ENCODE measurements around the gene ADD2. TPM values are rescaled to one million over a fixed set of nuclear protein-coding genes. Genes with fewer than 3 reads are reported as not detected.
A peak's percentile ranks its signal among the peaks of the same experiment; 100 is the strongest.

Gene ADD2
- total RNA-seq, 2 experiments from 2014 or later = 0.45 to 1.2 TPM

DNA sequence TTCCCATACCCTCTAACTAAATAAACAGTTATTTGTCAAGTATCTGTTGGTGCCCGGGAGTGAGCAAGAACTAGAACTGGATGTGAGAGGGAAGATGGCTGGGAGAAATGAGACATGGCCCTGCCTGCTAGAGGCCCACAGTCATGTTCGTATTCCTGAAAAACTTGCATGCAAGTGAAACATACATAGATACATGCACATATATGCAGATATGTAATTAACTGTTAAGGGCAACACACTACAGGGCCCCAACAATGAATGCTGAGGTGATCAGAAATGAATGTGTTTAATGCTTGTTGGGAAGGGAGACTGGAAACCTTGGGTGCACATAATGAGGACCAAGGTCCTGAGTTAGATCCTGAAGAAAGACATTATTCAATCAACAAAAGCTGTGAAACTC lies 49.8 kb downstream of the ADD2 start:
- Mint-ChIP-seq H3K27ac (no peak overlapping the region), H3K4me3 (no peak overlapping the region), H3K27me3 (peaks cover 3% of the 10 kb centered on the region), H3K4me1 (no peaks in the 10 kb centered on the region), H3K9me3 (ENCODE audit: low read depth) (no peaks in the 10 kb centered on the region), H3K36me3 (no peaks in the 10 kb centered on the region)
- CTCF ChIA-PET = interaction anchor here (0.8 kb wide), 1 partner anchor 10 kb away, joined by 3 read pairs; no protein-coding TSS in a partner anchor
- DNase-seq = peak; percentile 11
- ATAC-seq = no peak

DNA sequence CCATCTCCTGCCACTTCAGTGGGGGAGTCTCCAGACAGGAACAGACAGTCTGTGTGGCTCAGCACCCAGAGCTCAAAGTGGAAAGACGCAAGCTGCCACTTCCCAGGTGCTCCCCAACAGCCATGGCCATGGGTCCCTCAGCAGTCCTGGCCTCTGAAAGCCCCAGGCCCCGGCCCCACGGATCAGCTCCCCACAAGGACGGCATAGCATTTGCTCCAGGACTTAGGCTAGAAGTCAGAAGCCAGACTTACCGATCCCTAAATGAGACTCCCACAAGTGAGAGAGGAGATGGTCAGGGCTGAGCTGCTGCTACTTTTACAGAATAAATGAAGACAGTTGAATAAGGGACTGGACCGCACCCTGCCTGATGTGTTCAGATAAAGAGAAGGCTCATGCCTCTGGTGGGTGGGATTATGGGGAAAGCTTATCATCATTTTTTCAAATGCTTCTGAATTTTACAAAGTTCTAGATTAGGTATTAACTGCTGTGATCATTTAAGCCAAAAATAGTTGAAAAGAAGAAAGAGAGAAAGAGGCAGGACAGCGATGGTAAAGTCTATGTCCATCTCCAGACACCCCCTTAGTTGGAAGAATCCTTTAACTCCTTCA lies 50.5 kb downstream of the ADD2 start:
- H3K4me3 Mint-ChIP-seq = no peak overlapping the region
- DNase-seq = peak; percentile 14
- no peaks in the 10 kb centered on the region for H3K36me3 Mint-ChIP-seq
- no peak overlapping the region for H3K27ac Mint-ChIP-seq
- H3K9me3 Mint-ChIP-seq (ENCODE audit: low read depth) = no peaks in the 10 kb centered on the region
- CTCF ChIA-PET = no interaction called here
- H3K4me1 Mint-ChIP-seq = no peaks in the 10 kb centered on the region
- ATAC-seq = no peak
- H3K27me3 Mint-ChIP-seq = peaks cover 3% of the 10 kb centered on the region

DNA sequence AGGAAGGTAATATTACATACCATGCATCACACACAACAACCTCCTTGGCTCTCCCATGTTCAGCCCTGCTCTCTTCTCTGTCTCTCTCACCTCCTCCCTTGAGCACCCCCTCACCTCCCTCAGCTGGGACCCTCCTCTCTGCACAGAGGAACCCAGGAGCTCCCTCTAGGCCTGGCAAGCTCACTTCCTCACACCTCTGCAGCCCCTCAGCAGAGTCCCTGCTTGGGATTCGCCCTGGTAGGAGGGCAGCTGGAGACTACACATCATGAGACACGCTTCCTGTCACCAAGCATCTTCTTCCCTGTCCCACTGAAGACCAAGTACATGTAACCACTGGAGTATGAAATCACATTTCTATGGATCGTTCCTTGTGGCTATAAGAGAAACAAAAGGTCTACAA lies 51.0 kb downstream of the ADD2 start:
- CTCF ChIA-PET = no interaction called here
- ATAC-seq (no peak), DNase-seq (no peak)
- no peaks in the 10 kb centered on the region for H3K36me3 Mint-ChIP-seq
- peaks cover 3% of the 10 kb centered on the region for H3K27me3 Mint-ChIP-seq
- no peak overlapping the region for H3K27ac Mint-ChIP-seq
- H3K4me1 Mint-ChIP-seq = no peaks in the 10 kb centered on the region
- H3K4me3 Mint-ChIP-seq = no peak overlapping the region
- H3K9me3 Mint-ChIP-seq (ENCODE audit: low read depth) = no peaks in the 10 kb centered on the region

DNA sequence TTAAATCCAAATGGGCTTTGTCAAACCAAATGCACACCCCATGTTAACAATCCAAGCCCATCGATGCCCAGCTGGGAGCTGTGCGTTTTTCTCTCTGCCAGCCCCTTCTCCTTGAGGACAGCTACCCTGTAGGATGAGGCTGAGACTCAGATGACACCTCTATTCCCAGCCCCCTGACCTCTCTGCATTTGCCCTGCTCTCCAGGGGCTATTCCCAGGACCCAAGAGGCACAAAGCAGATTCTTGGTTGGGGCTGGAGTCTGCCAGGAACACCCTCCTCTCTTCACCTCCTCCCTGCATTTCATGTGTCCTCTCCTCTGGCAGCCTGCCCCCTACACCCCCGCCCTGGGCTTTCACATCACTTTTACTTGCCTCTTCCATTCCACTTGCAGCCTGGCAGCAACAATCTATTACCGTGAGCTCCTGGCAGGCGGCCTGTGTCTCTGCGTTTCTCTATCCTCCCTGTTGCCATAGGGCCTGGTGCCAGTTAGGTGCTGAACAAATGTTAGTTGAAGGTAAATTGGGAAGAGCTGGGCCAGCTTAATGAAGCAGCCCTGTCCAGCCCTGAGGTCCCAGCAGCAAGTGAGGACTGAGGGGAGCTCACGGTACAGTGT lies 51.8 kb downstream of the ADD2 start:
- Mint-ChIP-seq H3K4me3 (no peak overlapping the region), H3K27ac (no peak overlapping the region), H3K36me3 (no peaks in the 10 kb centered on the region), H3K27me3 (peaks cover 3% of the 10 kb centered on the region), H3K4me1 (no peaks in the 10 kb centered on the region), H3K9me3 (ENCODE audit: low read depth) (no peaks in the 10 kb centered on the region)
- CTCF ChIA-PET = no interaction called here
- DNase-seq = peak; percentile 19
- ATAC-seq = no peak

DNA sequence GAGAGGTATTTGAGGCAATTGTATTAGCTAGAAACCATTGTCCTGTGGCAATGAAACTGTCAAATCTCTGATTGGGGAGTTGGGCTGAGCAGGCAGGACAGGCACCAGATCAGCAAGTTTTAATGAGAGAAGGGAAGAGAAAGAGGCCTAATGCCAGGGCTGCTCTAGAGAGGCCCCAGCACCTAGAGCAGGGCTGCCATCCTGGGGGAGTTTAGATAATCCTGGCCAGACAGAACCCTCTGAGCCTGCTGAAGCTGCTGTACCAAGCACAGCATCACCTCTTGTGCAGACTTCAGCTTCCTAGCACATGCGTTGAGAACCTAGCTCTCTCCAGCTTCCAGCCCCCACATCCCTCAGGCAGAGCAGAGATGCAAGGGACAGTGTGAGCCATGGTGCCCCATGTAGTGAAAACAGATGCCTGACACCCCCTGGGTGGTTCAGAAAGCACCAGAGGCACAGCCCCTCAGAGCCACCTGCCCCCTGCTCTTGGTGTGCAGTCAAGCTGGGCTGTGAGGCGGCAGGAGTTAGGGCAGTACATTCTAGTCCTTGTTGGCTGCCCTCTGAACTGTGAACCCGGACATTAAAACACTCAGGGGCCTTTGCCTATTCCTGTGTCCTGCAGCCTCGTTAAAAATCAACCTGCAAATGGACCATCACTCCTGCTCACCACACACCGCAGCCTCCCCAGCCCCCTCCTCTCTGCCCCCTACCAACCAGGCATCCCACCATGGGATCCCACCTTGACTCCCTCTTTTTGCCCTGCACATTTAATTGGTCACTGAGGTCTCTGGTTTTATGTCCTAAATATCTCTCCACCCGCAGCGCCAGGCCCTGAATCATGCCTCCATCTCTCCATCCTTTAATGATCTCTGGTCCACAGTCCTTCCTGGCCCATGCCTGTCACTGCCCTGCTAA lies 52.7 kb downstream of the ADD2 start:
- H3K4me3 Mint-ChIP-seq = no peak overlapping the region
- H3K27ac Mint-ChIP-seq = no peak overlapping the region
- CTCF ChIA-PET = no interaction called here
- H3K27me3 Mint-ChIP-seq = peaks cover 2% of the 10 kb centered on the region
- no peak for ATAC-seq
- no peaks in the 10 kb centered on the region for H3K9me3 Mint-ChIP-seq (ENCODE audit: low read depth)
- DNase-seq = peak; percentile 22
- H3K36me3 Mint-ChIP-seq = no peaks in the 10 kb centered on the region
- no peaks in the 10 kb centered on the region for H3K4me1 Mint-ChIP-seq

DNA sequence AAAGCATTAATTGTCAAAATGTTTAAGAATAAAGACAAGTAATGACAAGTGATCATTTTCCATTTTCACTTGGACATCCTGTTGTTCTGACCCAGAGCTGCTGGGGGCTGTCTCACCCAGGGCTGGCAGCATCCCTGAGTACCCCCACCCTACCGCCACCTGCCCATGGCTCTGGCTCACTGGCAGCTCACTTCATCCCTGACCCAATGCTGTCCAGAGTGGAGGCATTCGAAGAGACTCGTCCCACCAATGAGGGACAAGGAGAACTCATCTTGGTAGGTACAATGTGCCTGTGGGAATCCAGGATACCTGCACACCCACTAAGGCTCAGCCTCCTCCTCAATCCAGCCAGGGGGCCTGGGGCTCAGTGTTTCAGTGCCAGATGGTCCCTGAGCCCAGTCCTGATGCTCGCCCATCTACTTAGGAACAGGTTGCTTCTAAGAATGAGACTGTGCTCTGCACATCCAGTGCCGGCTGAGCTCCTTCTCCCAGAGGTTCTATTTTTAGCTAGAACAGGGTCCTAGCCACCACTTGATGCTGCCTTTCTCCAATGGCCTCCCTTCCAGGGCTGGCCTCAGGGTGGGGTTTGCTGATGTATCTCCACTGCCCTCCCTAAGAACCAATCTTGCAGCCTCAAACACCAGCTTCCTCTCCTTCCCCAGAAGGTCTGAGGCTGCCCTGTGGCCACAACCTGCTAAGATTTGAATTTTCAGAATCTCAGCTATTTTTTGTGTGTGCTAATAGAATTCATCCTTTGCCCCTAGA lies 53.7 kb downstream of the ADD2 start:
- CTCF ChIA-PET = no interaction called here
- ATAC-seq = no peak
- no peaks in the 10 kb centered on the region for H3K36me3 Mint-ChIP-seq
- no peak overlapping the region for H3K27ac Mint-ChIP-seq
- no peaks in the 10 kb centered on the region for H3K9me3 Mint-ChIP-seq (ENCODE audit: low read depth)
- peaks cover 2% of the 10 kb centered on the region for H3K27me3 Mint-ChIP-seq
- no peak overlapping the region for H3K4me3 Mint-ChIP-seq
- DNase-seq = peak; percentile 27
- H3K4me1 Mint-ChIP-seq = no peaks in the 10 kb centered on the region

DNA sequence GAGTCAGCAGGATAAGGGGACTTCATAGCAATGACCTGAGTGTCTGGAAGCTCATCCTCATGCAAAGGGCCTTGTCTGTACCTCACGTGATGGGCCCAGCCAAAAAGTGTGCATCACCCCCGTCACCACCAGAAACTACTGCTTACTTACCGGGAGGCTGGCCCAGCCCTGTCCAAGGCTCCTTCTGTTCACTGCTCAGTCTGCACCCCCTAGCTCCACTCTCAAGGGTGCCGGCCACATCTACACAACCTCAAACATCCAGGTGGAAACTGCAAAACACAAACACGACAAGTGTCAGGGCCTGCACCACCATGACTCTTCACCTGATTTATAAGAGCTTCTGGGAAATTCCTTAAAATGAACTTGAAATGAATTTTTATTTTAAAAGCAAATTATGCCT lies 55.1 kb downstream of the ADD2 start:
- Mint-ChIP-seq H3K36me3 (no peaks in the 10 kb centered on the region), H3K9me3 (ENCODE audit: low read depth) (no peaks in the 10 kb centered on the region), H3K27ac (no peak overlapping the region), H3K4me1 (peaks cover 2% of the 10 kb centered on the region), H3K4me3 (no peak overlapping the region), H3K27me3 (peaks cover 2% of the 10 kb centered on the region)
- ATAC-seq = no peak
- DNase-seq = no peak
- CTCF ChIA-PET = no interaction called here

DNA sequence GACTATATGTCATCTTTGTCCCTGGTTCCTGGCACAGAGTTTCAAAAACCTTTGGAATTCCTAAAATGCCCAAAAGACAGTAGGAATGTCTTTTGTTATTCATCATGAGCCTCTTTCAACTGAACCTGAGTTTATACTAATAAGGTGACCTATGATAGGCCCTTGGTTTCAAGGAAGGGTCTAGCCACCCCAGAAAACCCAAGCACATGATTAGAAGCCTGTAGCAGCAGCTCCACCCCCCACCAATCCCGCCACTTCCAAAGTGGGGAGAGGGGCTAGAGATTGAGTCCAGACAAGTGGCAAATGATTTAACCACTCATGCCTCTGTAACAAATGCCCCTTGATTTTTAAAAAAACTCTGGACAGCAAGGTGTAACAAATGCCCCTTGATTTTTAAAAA lies 56.8 kb downstream of the ADD2 start:
- Mint-ChIP-seq H3K36me3 (no peaks in the 10 kb centered on the region), H3K27ac (no peak overlapping the region), H3K27me3 (peaks cover 2% of the 10 kb centered on the region), H3K4me3 (no peak overlapping the region), H3K9me3 (ENCODE audit: low read depth) (no peaks in the 10 kb centered on the region), H3K4me1 (peaks cover 2% of the 10 kb centered on the region)
- ATAC-seq = no peak
- DNase-seq = no peak
- CTCF ChIA-PET = no interaction called here

DNA sequence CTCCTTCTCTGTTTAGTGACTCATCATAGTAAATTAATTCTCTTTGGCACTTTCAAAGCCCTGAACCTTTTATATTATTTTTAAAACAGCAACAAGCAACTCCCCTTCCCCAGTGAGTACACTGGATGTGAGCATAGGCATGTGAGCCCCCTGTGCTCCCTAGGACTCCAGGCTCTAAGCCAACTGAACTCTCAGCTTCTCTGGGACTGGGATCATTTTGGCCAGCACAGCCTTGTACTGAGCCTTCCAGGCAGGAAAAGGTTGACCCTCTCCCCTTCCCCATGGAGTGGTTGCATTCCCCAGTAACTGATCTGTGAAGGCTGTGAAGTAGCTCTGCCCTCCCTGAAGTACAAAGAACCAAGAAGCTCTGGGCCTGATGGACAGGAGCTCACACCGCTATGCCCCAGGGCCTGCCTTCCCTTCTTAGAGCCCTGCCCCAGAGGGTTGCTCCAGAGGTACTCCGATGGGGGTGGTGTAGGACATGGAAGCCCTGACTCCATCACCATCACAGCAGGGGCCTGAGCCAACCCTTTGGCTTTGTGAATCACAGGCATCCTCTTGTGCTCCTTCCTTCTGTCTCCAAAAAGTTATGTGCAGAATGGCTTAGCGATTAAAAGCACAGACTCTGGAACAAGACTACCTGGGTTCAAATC lies 57.8 kb downstream of the ADD2 start:
- ATAC-seq (no peak), DNase-seq (no peak)
- H3K4me3 Mint-ChIP-seq = no peak overlapping the region
- no peak overlapping the region for H3K27ac Mint-ChIP-seq
- peaks cover 2% of the 10 kb centered on the region for H3K4me1 Mint-ChIP-seq
- H3K27me3 Mint-ChIP-seq = peaks cover 2% of the 10 kb centered on the region
- no peaks in the 10 kb centered on the region for H3K36me3 Mint-ChIP-seq
- no peaks in the 10 kb centered on the region for H3K9me3 Mint-ChIP-seq (ENCODE audit: low read depth)
- CTCF ChIA-PET = no interaction called here

DNA sequence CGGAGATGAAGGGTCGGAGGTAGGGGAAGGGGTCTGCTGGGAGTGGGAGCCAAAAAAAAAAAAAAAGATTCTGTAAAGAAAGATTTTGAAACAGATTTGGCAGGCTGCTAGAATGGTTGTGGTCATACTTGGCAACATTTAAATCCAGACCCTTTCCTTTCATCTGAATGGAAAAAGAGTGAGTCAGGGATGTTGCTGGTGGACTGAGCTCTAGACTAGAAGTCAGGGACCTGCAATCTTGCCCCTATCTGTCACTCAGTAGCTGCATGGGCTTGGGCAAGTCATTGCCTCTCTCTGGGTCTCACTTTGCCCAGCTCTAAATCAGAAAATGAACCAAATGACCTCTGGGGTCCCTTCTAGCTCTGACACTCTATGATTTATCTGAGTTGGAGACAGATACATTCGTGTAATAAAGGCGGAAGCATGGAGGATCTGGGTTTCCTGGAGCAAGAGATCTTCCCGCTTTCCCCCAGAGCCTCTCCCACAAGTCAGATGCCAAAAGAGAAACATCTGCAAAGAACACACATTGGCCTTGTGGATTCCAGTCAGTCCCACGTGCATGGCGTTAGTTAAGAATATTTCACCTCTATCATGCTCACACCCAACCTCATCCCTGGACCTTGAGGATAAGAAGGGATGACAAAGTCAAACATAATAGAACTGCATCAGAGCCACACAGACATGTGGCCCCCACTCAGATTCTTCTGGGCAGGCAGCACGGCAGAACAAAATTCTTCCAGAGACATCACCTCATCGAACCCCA lies 58.5 kb downstream of the ADD2 start:
- CTCF ChIA-PET = no interaction called here
- peaks cover 2% of the 10 kb centered on the region for H3K4me1 Mint-ChIP-seq
- peaks cover 2% of the 10 kb centered on the region for H3K27me3 Mint-ChIP-seq
- H3K36me3 Mint-ChIP-seq = no peaks in the 10 kb centered on the region
- no peak overlapping the region for H3K27ac Mint-ChIP-seq
- ATAC-seq = no peak
- no peaks in the 10 kb centered on the region for H3K9me3 Mint-ChIP-seq (ENCODE audit: low read depth)
- H3K4me3 Mint-ChIP-seq = no peak overlapping the region
- DNase-seq = no peak

DNA sequence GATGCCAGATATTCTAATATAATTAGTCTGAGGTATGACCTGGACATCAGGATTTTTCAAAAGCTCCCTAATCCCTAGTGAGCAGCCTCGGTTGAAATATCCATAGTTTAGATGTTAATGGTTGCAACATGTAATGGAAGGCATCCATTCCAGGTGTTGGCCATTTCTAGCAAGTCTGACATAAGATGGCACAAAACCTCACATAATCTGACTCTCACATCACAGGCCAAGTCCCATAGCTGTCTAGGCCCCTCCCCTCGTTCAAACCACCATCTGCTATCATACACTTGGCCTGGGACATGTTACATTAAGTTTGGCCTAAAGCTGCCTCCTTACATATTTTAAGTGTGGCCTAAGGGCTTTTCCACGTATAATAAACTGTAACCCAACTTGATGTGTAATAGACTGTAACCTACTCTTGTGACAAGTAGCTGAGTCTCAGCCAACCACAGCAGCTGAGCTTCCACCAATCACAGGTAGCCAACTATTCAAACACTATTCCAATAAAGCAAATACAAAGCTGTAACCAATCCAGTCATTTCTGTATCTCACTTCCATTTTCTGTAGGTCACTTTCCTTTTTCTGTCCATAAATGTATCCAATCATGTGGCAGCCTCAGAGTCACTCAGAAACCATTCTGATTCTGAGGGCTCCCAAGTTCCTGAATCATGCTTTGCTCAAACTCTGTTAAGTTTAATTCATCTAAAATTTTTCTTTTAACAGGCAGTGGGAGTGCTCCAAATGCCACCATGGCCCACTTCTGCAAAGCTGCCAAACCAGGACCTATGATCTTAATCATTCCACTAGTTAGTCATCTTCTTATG lies 59.4 kb downstream of the ADD2 start:
- DNase-seq = no peak
- CTCF ChIA-PET = interaction anchor here (0.9 kb wide), 1 partner anchor 10 kb away, joined by 3 read pairs; no protein-coding TSS in a partner anchor
- no peaks in the 10 kb centered on the region for H3K9me3 Mint-ChIP-seq (ENCODE audit: low read depth)
- H3K4me3 Mint-ChIP-seq = no peak overlapping the region
- peaks cover 2% of the 10 kb centered on the region for H3K27me3 Mint-ChIP-seq
- H3K36me3 Mint-ChIP-seq = no peaks in the 10 kb centered on the region
- H3K27ac Mint-ChIP-seq = no peak overlapping the region
- H3K4me1 Mint-ChIP-seq = peaks cover 2% of the 10 kb centered on the region
- ATAC-seq = no peak

DNA sequence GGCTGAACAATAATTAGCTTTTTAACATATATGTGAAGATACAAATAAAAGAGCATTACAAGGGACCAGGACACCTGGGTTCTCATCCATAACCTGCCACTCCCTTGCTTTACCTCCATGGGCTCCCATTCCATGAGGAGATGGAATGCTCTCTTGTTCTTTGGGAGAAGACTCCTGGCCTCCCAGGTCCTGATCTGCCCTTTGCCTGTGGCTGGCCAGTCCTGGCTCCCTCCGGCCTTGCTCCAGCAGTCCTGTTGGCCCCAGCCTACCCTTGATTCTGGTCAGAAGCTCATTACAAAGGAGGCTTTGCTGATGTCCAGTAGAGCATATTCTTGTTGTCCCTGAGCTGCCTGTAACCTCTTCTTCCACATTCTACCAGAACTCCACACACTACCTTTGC lies 60.3 kb downstream of the ADD2 start:
- DNase-seq (no peak), ATAC-seq (no peak)
- H3K9me3 Mint-ChIP-seq (ENCODE audit: low read depth) = no peaks in the 10 kb centered on the region
- peaks cover 2% of the 10 kb centered on the region for H3K4me1 Mint-ChIP-seq
- H3K36me3 Mint-ChIP-seq = no peaks in the 10 kb centered on the region
- CTCF ChIA-PET = interaction anchor here (0.9 kb wide), 1 partner anchor 11 kb away, joined by 3 read pairs; no protein-coding TSS in a partner anchor
- peaks cover 2% of the 10 kb centered on the region for H3K27me3 Mint-ChIP-seq
- H3K27ac Mint-ChIP-seq = no peak overlapping the region
- H3K4me3 Mint-ChIP-seq = no peak overlapping the region

Measured in activated CD8-positive, alpha-beta memory T cell treated with anti-CD3 and anti-CD28 coated beads, Interleukin-2, amount 10 ng/mL, durations not matched to agents 7 days and 5 days (primary cell).